ENCODE measurements around the gene NOP16.
A peak's percentile ranks its signal among the peaks of the same experiment; 100 is the strongest.
"Not testable (repeated sequence)": the region's sequence is repeated elsewhere in the genome, so short reads cannot be mapped to it uniquely, and the experiment has no call there.

NOP16 gene

DNA sequence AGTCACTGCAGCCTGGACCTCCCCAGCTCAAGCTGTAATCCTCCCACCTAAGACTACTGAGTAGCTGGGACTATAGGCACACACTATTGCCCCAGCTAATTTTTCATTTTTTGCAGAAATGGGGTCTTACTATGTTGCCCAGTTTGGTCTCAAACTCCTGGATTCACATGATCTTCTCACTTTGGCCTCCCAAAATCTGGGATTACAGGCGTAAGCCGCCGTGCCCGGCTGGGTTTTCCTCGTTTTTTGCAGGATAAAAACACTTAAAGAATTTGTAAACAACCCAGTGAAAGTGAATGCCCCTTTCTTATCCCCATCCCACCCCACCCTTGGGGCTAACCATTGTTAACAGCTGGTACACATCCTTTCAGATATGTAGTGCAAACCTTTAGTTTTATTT, 20.2 kb upstream of the NOP16 start:
- no peak for DNase-seq

DNA sequence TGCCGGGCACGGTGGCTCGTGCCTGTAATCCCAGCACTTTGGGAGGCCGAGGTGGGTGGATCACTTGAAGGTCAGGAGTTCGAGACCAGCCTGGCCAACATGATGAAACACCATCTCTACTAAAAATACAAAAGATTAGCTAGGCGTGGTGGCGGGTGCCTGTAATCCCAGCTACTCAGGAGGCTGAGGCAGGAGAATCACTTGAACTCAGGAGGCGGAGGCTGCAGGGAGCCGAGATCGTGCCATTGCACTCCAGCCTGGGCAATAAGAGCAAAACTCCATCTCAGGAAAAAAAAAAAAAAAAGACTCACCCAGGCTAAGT, 19.8 kb upstream of the NOP16 start:
- not testable (repeated sequence) for DNase-seq

DNA sequence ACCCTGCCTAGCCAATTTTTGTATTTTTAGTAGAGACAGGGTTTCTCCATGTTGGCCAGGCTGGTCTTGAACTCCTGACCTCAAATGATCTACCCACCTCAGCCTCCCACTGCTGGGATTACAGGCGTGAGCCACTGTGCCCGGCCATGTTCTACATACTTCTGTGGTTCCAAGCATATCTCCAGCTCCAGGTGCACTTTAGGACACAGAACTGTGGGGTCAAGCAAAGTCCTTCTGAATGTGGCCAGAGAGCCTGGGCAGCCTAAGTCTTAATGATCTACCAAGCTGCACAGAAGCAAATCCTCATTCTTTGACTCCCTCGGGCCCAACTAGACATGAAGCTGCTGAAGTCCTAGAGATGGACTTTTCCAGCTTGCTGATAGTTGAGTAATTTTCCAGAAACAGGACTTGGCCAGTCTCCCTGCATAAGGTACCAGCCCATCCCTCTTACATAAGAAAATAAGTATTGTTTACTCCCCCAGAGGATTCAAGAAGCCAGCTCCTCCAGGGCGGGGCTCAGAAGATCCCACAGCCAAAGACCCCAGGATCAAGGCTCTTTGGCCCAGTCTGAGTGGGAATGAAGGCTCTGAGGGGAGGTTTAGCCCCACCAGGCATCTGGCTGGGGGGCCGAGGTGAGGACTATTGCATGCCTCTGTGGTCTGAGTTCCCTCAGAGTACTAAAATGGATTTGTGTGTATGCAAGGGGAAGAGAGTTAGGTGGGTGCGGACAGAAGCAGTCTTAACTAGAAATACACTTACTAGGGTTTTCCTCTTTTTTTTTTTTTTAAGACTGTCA, 19.3 kb upstream of the NOP16 start:
- DNase-seq, result no peak

DNA sequence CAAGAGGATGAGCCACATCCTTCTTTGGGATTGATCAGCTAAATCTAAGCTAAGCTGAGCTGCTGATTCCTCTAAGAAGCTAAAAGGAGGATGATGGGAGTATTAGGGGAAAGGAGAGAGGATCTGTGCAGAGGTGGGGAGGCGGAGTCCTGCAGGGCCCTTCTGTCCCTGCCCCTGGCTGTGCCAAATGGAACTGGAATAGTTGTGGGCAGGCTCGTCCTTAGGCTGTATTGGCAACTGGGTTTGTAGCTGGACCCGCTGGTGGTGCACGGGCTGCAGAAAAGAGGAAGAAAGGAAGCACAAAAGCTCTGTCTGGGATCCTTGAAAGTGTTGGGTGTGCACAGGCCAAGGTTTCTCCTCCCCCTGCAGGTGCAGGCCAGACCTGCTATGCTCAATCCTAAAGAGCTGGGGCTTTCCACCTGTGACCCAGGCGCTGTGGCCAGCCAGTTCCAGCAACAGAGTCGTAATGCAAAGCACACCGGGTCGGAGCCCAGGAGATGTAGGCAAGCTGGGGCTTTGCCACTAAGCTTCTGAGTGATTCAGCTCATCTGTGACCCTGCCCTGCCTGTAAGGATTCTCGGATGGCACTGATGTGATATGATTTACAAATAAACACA, 18.1 kb upstream of the NOP16 start:
- no peak for DNase-seq

DNA sequence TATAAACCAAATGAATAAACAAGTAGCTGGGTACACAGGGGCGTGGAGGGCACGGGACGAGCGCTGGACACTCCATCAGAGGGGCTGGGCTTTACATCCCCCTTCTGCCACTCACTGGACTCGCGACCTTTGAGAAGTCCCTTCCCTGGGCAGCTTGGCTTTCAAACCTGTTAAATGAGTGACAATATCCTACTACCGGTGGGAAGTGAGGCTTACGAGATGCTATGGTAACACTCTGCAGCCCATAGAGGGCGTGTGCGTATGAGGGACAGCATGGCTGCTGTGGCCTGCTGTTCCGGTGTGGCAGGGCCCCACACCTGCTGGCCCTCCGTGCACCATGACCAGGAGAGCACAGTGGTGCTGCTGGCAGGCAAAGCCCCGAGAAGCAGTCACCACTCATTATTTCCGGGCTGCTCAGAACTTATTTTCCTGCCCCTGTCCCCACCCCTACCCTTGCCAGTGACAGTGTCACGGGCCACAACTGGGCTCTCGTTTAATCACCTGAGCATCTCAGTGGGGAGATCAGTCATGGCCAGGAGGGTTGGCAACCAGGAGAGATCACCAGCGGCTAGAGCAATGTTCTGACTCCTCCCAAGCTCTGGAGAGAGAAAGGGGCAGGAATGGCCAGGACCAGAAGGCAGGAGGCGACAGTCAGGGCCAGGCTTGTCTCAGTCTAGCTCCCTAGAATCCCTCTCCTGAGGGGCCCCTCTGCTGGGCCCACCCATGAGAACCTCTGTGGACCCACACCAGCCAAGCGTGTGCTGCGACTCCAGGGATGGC, 17.4 kb upstream of the NOP16 start:
- DNase-seq, result no peak

DNA sequence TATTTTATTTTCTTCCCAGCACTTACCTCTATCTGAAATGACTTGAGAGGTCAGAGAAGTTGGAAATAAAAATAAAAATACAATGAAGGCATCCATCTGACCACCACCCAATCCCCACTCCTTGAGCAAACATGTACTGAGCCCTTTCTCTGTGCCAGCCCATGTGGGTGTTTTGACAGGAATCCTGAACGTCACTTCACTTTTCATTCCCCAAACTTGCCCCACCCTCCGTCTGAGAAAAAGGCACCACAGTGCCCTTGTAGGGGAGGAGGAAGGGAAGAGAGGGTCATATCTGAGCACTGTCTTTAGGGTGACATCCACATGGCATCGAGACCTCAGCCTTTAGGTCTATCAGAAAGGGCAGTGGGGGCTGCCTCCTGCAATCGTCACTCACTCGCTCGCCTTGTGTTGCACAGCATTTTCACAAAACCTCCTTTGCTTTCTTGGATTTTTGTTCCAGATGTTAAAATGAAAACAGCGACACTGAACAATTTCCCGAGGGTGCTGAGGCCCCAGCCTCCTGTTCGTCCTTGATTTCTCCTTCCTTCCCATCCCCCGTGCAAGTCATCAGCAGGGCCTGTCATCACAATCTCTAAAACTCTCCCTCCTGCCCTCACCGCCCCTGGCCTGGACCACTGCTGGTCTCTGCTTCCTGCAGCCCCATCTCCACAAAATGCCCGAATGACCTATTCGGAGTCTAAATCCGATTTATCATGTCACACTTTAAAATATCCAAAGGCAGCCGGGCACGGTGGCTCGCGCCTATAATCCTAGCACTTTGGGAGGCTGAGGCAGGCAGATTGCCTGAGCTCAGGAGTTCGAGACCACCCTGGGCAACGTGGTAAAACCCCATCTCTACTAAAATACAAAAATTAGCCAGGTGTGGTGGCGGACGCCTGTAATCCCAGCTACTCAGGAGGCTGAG, 13.1 kb upstream of the NOP16 start:
- no peak for DNase-seq

DNA sequence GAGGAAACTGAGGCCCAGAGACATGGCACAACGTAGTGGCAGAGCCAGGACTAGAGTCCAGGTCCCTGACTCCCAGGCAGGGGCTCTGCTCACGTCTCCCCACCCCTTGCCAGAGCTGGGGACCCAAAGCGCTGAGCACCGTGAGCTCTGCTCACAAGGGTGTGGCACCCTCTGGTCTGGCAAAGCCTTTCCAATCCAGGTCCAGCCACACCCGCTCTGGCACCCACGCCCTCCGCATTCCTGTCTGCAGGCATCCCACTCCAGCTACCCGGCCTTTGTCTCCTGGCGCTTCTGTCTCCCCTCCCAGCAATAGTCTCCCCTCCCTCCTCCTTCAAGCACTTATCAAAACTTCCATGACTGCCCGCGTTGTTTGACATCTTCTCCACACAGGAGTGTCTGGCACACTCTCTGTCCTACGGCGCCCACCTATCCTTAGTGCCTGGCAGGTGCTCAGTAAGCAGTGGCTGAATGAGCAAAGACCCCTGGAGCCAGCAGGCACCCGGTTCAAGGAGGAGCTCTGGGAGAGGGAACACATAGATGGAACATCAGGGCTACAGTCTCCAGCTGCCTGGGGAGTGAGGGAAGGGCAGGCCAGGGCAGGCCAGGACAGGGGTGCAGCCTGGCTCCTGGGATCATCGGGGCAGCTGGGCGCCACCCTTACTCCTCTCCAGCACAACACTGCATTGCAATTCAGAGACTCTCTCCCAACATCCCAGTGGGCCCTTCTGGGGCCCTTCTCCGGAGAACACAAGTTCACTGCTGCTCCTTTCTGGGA, 12.2 kb upstream of the NOP16 start:
- DNase-seq, result no peak

DNA sequence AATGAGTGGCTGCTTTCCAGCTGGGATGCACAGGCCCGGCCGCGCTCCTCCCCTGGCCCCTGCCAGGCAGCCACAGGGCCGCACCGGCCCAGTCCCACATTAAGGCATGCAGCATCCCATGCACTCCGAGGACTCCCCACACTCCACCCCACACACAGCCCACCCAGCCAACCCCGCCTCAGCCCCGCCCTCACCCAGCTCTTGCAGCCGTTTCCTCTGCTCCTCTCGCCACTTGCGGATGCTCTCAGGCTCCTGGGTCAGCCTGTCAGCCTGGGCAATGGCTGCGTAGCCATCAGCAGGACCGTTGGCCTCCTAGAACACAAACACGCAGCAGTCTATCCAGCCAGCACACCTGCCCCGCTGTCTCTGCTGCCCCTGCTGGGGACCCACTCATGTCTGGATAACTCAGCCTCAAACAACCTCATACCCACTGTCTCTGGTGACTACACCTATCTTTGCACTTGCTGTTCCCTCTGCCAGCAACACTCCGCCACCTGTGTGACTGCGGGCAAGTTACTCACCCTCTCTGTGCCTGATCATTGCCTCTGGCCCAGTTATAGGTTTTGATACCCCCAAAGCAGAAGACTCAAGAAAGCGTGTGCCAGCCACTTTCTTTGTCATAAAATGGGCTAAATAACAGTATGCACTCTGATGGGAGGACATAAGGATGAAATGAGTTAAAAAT, 9.5 kb upstream of the NOP16 start:
- no peak for DNase-seq

DNA sequence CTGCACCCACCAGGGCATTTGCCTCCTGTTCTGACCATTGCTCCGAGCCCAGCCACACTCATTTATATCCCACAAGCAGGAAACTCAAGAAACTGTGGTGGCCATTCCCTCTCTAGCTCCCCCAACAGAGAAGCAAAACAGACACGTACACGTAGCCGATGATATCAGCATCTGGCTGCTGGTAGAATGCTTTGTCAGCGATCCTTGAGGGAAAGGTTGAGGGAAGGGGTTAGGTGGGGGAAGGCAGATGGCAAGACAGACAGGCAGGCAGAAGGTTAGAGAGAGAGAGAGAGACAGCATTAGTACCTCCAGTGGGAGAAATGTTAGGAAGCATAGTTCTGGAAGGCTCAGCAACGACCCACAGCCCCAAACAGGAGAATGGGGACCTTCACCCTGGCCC, 7.9 kb upstream of the NOP16 start:
- DNase-seq, result no peak

DNA sequence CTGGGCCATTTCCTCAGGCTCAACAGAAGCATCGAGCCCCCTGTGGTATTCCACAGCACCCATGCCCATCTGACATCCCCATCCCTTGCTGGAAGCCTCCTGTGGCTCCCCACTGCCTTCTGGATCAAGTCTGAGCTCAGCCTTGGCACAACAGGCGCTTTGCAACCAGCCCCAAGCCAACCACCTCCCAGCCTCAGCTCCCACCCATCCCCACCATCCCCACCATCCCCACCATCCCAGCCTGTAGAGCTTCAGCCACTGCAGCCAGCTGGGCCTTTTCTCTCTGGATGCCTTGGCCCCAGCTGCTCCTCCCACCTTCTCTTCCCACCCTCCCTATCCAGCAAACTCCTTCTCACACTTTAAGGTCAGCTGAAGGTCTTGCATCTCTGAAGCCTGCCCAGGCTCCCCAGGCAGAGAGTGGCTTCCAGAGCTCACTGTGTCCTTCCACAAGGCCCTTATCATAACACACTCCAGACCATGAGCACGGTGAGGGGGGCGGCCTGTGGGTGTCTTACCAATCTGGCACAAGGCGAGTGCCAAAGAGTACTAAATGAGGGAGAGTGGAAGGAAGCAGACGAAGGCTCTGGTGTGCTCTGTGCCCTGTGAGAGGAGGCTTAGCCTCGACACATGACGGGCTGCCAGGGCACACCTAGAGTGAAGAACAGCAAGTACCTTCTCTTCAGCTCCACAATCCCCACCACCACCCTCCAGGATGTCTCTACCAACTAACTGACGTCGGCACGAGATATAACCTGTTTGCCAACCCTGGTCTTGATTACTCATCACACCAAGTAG, 6.7 kb upstream of the NOP16 start:
- no peak for DNase-seq

DNA sequence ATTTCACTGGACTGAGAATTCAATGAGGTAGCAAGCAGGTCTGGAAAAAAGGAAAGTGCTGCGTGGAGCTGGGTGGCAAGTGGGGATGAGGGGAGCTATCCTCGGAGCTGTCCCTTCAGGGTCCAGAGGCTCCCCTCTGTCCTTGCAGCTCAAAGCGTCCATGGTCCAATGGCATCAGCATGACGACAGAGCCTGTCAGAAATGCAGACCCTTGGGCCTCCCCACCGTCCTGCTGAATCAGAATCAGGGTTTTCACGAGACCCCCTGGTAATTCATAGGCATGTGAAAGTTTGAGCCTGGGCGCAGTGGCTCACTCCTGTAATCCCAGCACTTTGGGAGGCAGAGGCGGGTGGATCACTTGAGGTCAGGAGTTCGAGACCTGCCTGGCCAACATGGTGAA, 5.7 kb upstream of the NOP16 start:
- DNase-seq, result no peak

DNA sequence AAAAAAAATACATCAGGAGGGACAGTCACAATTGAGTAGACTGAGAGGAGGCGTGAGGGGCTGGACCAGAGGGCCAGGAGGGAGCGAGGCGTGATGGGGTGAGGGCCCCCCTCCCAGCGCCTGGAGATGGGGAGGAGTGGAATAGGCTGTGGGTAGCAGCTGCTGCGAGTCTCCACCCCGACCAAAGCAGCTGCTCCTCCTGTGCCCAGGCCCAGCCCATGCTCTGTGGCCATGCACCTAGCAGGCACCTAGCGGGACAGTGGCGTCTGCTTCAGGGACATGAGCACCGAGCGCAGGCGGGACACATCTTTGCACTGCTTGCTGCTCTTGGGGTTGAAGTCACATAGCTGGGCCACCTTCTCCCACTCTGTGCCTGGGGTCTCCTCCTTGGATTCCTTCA, 4.1 kb upstream of the NOP16 start:
- no peak for DNase-seq

DNA sequence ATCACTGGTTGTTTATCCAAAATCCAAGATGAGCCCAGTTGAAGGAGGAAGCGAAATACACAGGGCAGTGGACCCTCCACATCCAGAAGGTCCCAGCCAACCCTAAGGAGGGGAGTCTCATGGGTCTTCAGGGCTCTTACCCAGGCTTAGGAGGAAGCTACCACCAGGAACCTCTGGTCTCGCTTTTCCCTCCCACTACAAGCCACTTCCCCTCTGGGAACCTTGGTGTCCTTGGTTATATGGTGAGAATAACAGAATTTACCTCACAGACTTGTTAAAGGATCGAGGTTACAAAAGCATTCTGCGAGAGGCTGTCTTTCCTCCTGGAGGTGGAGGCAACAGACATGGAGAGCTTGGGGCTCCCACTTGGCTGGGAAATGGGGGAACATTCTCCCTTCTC, 3.6 kb upstream of the NOP16 start:
- no peak for DNase-seq

DNA sequence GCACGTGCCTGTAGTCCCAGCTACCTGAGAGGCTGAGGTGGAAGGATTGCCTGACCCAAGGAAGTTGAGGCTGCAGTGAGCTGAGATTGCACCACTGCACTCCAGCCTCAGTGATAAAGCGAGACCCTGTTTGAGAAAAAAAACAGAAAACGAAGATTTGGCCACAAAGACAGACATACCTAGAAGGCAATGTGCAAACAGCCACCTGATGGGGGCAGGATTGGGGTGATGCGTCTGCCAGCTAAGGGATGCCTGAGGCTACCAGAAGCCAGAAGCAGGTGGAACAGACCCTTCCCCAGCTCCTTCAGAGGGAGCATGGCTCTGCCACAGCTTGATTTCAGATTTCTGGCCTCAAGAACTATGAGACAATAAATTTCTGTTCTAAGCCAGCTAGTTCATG, 3.1 kb upstream of the NOP16 start:
- DNase-seq, result no peak

DNA sequence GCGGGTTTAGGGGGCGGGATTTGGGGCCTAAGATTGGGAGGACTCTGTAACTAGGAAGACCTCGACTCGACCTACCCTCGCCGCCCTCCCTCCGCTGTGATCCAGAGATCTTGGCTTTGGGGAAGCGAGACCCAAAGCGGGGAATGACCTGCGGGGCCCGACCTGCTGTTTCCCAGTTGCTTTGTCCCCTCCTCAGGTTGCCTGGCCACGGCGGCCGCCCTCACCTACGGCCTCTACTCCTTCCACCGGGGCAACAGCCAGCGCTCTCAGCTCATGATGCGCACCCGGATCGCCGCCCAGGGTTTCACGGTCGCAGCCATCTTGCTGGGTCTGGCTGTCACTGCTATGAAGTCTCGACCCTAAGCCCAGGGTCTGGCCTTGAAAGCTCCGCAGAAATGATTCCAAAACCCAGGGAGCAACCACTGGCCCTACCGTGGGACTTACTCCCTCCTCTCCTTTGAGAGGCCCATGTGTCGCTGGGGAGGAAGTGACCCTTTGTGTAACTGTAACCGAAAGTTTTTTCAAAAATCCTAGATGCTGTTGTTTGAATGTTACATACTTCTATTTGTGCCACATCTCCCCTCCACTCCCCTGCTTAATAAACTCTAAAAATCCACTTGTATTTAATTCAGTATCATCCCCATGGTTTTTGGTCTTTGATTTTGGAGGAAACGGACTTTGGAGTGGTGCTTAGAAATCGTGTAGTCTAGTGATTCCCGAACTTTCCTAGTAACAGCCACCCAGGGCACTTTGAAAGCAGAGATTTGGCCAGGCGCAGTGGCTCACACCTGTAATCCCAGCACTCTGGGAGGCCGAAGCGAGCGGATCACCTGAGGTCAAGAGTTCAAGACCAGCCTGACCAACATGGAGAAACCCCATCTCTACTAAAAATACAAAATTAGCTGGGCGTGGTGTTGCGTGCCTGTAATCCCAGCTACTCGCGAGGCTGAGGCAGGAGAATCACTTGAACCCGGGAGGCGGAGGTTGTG, 1.0 kb upstream of the NOP16 start:
- no peak for DNase-seq

DNA sequence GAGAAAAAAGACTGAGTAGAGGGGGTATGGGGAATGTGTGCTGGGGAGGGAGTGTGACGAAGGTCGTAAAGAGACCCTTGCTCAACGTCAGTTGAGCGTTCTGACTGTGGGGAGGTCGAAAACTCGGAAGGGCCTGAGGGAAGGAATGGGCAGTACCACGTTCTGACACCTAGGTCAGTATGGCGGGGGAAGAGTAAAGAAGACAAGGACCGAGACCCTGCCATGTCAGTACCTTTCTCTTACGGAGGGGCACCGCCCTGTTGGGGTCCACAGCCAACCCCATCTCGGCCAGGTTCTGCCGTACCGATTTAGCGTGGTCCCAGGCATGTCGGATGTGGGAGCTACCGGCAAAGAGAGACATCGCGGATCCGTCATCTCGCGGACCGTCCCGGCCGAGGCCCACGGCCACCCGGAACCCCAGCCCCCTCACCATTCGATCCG, 375 bp downstream of the NOP16 start:
- peak; percentile 16 for DNase-seq

DNA sequence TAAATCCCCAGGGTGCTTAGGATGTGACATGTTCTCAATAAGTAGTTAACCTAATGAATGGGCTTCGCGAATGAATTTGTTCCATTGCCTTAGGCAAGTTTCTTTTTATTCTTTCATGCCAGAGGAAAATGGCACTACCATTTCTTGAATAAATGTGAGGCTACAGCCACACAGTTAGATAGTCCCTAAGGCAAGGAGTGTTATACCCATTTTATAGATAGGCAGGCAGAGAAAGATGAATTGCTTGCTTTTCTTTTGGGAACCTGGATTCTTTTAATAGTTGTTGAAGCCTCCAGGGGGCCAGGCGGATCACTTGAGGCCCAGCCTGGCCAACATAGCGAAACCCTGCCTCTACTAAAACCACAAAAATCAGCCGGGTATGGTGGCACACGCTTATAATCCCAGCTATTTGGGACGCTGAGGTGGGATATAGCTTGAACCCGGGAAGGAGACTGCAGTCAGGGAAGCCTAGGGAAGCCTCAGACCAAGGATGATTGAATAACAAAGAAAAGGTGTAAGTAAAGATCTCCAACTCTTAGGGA, 943 bp downstream of the NOP16 start:
- no peak for DNase-seq

DNA sequence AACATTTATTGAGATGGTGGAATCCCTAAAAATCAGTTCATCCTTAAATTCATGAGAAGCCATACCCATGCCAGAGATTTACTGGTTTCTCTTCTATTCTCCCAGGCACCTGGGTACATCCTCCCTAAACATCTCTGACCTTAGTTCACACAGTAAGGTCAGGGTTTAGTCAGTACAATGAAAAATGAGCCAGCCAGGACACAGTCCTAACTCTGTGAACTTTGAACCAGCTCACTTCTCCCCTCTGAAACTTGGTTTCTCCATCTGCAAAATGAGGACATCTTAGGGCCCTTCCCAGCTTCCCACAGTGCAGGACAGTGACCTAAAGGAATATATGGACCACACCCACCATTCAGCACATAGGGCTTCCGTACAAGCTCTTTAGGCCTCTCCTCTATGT, 1.9 kb downstream of the NOP16 start:
- DNase-seq, result no peak

DNA sequence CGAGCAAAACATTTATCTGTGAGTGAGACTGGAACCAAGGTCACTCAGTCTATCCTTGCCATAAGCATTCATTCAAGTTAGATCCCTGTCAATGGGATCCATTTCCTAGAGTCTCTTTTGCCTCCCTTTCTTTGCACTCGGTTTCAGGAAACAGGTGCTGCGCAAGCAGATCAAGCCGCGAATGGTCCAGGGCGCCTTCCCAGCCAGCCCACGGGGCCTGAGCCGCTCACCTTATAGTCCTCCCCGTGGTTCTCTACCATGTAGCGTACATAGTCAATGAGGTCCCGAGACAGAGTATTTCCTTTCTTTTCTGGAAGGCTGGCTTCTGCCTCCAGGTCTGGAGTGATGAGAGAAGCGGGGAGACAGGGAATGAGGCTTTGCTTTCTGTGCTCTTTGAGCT, 3.4 kb downstream of the NOP16 start:
- DNase-seq, result no peak

All from activated CD4-positive, alpha-beta T cell treated with anti-CD3 and anti-CD28 coated beads, Interleukin-2, amount 50 U/mL, for 16 hours (primary cell).